ENCODE data around the gene SLC35G6.

Gene SLC35G6

DNA sequence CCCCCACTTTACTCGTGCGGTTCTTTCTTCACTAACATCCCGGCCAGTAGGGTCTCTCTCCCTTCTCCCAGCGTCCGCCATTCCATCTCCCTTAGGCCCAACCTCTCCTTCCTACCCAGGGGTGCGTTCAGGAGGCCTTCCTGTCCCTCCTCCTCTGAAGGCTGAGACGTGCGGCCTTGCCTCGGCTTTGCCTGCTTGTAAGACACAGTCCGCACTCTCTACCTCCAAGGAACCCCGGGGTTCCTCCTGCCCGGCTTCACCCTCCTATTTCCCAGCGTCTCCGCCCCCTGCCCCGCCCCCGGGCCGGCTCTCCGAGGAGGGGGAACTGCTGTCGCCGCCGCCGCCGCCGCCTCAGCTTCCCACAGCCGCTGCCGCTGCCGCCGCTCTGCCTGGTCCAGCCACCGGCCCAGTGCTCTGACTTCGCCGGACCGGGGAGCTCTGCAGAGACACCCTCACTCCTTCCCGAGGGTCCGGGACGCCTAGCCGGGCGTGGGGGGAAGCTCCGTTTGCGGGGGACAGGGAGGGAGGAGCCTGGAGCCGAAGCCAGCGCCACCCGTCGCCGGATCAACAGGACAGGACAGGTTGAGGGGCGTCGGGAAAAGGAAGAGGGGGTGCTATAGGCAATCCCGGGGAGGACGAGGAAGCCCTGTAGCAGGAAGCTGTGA lies 43.2 kb upstream of the SLC35G6 start:
- Histone ChIP-seq H3K4me3 (ENCODE audit: control insufficient read depth in 1 of 7, extremely low read depth in 1 of 7, insufficient read depth in 4 of 7, low read depth in 2 of 7, low read length in 6 of 7) (peak overlapping the region in 6 of 7 experiments; percentile 30 to 95 (median 55)), H3K27me3 (replicated peaks in 2 of 5; ENCODE audit: control insufficient read depth in 4 of 5, insufficient read depth in 5 of 5, low read length in 4 of 5) (peaks cover 0 to 45% (median 15%) of the 10 kb centered on the region in 5 experiments), H3K4me1 (ENCODE audit: control extremely low read depth in 1 of 4, control insufficient read depth in 4 of 4, insufficient read depth in 4 of 4, low read length in 3 of 4) (peaks cover 0 to 59% (median 55%) of the 10 kb centered on the region in 4 experiments), H3K27ac (ENCODE audit: insufficient read depth in 1 of 2, low read depth in 1 of 2, low read length in 2 of 2, poor library complexity in 1 of 2, severe bottlenecking in 2 of 2) (no peak overlapping the region), H3K36me3 (ENCODE audit: control insufficient read depth in 4 of 4, insufficient read depth in 4 of 4, low read length in 3 of 4) (no peaks in the 10 kb centered on the region), H3K9me3 (ENCODE audit: control extremely low read depth in 1 of 5, control insufficient read depth in 4 of 5, insufficient read depth in 2 of 5, low read depth in 1 of 5, low read length in 4 of 5) (no peaks in the 10 kb centered on the region)
- POLR2A ChIA-PET = interaction anchor here (0.7 to 0.8 kb wide), 2 partner anchors 29 to 41 kb away, joined by 3 read pairs; partner anchors contain the start of gene ZBTB4
- WGBS (ENCODE audit: insufficient coverage) = 7% methylated on average over 29 of the region's 48 CpGs
- CTCF ChIA-PET = interaction anchor here (1.0 to 3.9 kb wide), 5 partner anchors 42 to 83 kb away, joined by 3 to 28 read pairs (median 6); partner anchors contain the start of genes POLR2A, TMEM95 and ZBTB4
- DNase-seq = peak in 2 of 3 donors; percentile 43 to 55

DNA sequence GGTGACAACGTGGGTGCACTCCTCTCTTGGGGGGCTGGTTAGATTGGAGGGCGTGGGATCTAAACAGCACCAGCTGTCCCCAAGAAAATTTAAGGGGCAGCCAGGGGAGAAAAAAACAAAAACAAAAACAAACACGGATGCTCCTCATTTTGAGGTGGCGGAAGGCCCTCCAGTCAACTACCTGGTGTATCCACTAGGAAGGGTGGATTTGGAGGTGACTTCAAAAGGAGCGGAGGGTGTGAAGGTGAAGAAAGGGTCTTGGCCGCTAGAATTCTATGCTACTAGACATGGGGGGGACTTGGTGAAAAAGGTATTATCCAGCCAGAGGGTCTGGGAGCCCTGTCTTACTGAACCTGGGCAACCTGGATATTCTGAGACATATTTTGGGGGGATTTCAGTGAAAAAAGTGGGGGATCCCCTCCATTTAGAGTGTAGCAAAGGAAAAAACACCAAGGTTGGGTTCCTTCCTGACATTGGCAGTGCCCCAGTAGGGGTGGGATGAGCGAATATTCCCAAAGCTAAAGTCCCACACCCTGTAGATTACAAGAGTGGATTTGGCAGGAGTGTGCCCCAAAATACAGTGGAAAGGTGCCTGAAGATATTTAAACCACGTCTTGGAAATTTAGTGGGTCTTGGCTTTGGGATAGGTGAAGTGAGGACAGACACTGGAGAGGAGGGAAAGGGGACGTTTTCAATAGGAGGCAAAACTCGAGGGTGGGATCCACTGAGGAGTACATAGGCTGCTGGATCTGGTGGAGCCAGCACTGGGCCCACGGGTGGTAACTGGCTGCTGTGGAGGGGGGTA lies 42.4 kb upstream of the SLC35G6 start:
- ChIA-PET CTCF (interaction anchor here (0.6 to 5.6 kb wide), 7 partner anchors 16 to 122 kb away, joined by 3 to 40 read pairs (median 6); partner anchors contain the start of genes POLR2A, TMEM95 and ZBTB4), POLR2A (interaction anchor here (0.7 to 2.8 kb wide), 3 partner anchors 29 to 45 kb away, joined by 3 to 11 read pairs (median 3); partner anchors contain the start of genes POLR2A and ZBTB4)
- Histone ChIP-seq H3K9me3 (ENCODE audit: control extremely low read depth in 1 of 5, control insufficient read depth in 4 of 5, insufficient read depth in 2 of 5, low read depth in 1 of 5, low read length in 4 of 5) (no peaks in the 10 kb centered on the region), H3K4me1 (ENCODE audit: control extremely low read depth in 1 of 4, control insufficient read depth in 4 of 4, insufficient read depth in 4 of 4, low read length in 3 of 4) (peaks cover 0 to 59% (median 55%) of the 10 kb centered on the region in 4 experiments), H3K4me3 (ENCODE audit: control insufficient read depth in 1 of 7, extremely low read depth in 1 of 7, insufficient read depth in 4 of 7, low read depth in 2 of 7, low read length in 6 of 7) (peak overlapping the region in 5 of 7 experiments; percentile 30 to 95 (median 64)), H3K27ac (ENCODE audit: insufficient read depth in 1 of 2, low read depth in 1 of 2, low read length in 2 of 2, poor library complexity in 1 of 2, severe bottlenecking in 2 of 2) (no peak overlapping the region), H3K36me3 (ENCODE audit: control insufficient read depth in 4 of 4, insufficient read depth in 4 of 4, low read length in 3 of 4) (no peaks in the 10 kb centered on the region), H3K27me3 (replicated peaks in 2 of 5; ENCODE audit: control insufficient read depth in 4 of 5, insufficient read depth in 5 of 5, low read length in 4 of 5) (peaks cover 0 to 50% (median 17%) of the 10 kb centered on the region in 5 experiments)
- 32% methylated on average over 4 of the region's 11 CpGs for WGBS (ENCODE audit: insufficient coverage)
- no peak for DNase-seq

DNA sequence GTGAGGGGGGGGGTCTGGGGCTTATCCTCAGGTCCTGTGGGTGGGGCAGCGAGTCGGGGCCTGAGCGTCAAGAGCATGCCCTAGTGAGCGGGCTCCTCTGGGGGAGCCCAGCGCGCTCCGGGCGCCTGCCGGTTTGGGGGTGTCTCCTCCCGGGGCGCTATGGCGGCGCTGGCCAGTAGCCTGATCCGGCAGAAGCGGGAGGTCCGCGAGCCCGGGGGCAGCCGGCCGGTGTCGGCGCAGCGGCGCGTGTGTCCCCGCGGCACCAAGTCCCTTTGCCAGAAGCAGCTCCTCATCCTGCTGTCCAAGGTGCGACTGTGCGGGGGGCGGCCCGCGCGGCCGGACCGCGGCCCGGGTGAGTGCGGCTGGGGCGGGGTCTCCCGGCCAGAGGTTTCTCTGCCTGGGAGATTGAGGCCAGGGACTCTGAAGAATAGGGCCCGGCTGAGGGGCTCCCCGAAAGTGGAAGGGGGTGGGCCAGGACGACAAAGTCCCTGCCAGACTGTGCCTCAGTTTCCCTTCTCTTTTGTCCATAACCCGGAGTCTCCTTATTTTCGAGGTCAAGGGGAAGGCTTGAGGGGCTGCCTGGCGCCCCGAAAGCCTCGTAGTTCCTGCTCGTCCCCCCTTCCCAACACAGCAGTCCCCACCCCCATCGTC lies 41.7 kb upstream of the SLC35G6 start, which contains the start of gene FGF11:
Gene FGF11, plus strand, starts transcription at position 51 of the 651 bp plus-strand sequence. Its CDS starts 109 bp downstream, at position 160.
- peaks cover 0 to 58% (median 19%) of the 10 kb centered on the region in 5 experiments for H3K27me3 ChIP-seq (replicated peaks in 2 of 5; ENCODE audit: control insufficient read depth in 4 of 5, insufficient read depth in 5 of 5, low read length in 4 of 5)
- POLR2A ChIA-PET = interaction anchor here (2.8 kb wide), 1 partner anchor 45 kb away, joined by 11 read pairs; the partner anchor contains the start of gene POLR2A

DNA sequence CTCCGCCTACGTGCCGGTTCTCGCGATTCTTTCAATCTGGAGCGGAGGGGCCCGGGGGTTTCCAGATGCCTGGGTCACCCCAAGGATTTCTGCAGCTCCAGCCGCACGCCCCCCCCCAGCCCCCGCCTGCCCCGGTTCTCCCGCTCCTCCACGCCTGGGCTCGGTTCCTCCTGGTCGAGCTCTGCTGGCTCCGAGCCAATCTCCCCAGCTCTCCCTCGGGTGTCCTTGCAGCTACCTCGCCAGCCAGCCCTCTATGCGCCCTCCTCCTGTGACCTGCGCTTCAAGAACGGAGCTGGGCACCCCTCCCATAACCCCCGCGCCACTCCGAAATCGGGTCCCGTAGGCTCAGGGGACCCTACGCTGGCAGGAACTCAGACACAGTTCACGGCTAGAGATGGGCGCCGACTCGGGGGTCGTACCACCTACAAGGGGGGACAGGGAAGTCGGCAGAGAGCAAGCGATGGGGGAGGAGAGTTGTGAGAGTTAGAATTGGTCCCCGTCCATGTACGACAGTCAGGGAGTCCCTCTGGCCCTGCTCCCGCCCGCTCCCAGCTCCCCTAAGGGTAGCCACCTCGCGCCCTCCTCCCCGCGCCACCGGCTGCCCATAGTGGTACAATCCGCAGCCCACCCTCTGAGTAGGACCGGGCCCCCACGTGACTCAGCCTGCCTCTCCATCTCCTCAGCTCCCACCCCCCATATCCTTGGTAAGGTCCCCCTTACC lies 41.0 kb upstream of the SLC35G6 start:
- CTCF ChIA-PET = interaction anchor here (0.8 to 5.6 kb wide), 12 partner anchors 10 to 85 kb away, joined by 3 to 40 read pairs (median 3); partner anchors contain the start of gene POLR2A
- H3K4me3 ChIP-seq (ENCODE audit: control insufficient read depth in 1 of 7, extremely low read depth in 1 of 7, insufficient read depth in 4 of 7, low read depth in 2 of 7, low read length in 6 of 7) = peak overlapping the region; percentile 42 to 72 (median 58)
- H3K27ac ChIP-seq (ENCODE audit: insufficient read depth in 1 of 2, low read depth in 1 of 2, low read length in 2 of 2, poor library complexity in 1 of 2, severe bottlenecking in 2 of 2) = no peak overlapping the region
- H3K9me3 ChIP-seq (ENCODE audit: control extremely low read depth in 1 of 5, control insufficient read depth in 4 of 5, insufficient read depth in 2 of 5, low read depth in 1 of 5, low read length in 4 of 5) = no peaks in the 10 kb centered on the region
- DNase-seq = peak in 2 of 3 donors; percentile 48 to 63
- peaks cover 0 to 64% (median 21%) of the 10 kb centered on the region in 5 experiments for H3K27me3 ChIP-seq (replicated peaks in 2 of 5; ENCODE audit: control insufficient read depth in 4 of 5, insufficient read depth in 5 of 5, low read length in 4 of 5)
- POLR2A ChIA-PET = interaction anchor here (0.5 to 2.8 kb wide), 3 partner anchors 44 to 84 kb away, joined by 3 to 11 read pairs (median 3); partner anchors contain the start of gene POLR2A
- under 1% methylated on average over 28 of the region's 46 CpGs for WGBS (ENCODE audit: insufficient coverage)
- peaks cover 3 to 67% (median 62%) of the 10 kb centered on the region in 4 experiments for H3K4me1 ChIP-seq (ENCODE audit: control extremely low read depth in 1 of 4, control insufficient read depth in 4 of 4, insufficient read depth in 4 of 4, low read length in 3 of 4)
- no peaks in the 10 kb centered on the region for H3K36me3 ChIP-seq (ENCODE audit: control insufficient read depth in 4 of 4, insufficient read depth in 4 of 4, low read length in 3 of 4)

More for the DNA sequence above, 41.7 kb upstream of the SLC35G6 start, which contains the start of gene FGF11:
- H3K27ac ChIP-seq (ENCODE audit: insufficient read depth in 1 of 2, low read depth in 1 of 2, low read length in 2 of 2, poor library complexity in 1 of 2, severe bottlenecking in 2 of 2) = no peak within 1 kb of the TSS
- CTCF ChIA-PET = interaction anchor here (0.6 to 5.6 kb wide), 5 partner anchors 15 to 121 kb away, joined by 3 to 40 read pairs (median 4); partner anchors contain the start of gene POLR2A
- no peaks in the 10 kb centered on the region for H3K9me3 ChIP-seq (ENCODE audit: control extremely low read depth in 1 of 5, control insufficient read depth in 4 of 5, insufficient read depth in 2 of 5, low read depth in 1 of 5, low read length in 4 of 5)
- H3K4me1 ChIP-seq (ENCODE audit: control extremely low read depth in 1 of 4, control insufficient read depth in 4 of 4, insufficient read depth in 4 of 4, low read length in 3 of 4) = peaks cover 1 to 60% (median 57%) of the 10 kb centered on the region in 4 experiments
- H3K36me3 ChIP-seq (ENCODE audit: control insufficient read depth in 4 of 4, insufficient read depth in 4 of 4, low read length in 3 of 4) = no peaks in the 10 kb centered on the region
- H3K4me3 ChIP-seq (ENCODE audit: control insufficient read depth in 1 of 7, extremely low read depth in 1 of 7, insufficient read depth in 4 of 7, low read depth in 2 of 7, low read length in 6 of 7) = peak within 1 kb of the TSS; percentile 42 to 95 (median 63)
- 2% methylated on average over 41 of the region's 50 CpGs for WGBS (ENCODE audit: insufficient coverage)
- DNase-seq = no peak

DNA sequence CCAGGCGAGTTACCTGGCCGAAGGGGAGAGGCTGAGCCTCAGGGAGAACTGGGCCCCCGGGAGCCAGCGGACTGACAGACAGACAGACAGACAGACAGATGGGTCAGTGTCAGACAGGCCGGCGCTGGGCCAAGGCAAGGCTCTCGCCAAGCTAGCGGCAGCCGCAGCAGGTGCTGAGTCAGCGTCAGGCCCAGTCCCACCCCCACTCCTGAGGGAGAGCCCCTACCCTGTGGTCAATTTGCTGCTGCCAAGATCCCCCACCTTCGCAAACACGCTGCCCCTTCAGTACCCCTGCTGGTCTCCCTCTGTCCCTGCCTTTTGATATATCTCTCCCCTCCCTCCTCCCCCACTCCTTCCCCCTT lies 40.4 kb upstream of the SLC35G6 start:
- POLR2A ChIA-PET = interaction anchor here (0.5 to 2.8 kb wide), 9 partner anchors 36 to 1885 kb away, joined by 3 to 11 read pairs (median 5); partner anchors contain the start of gene POLR2A
- peak in 2 of 3 donors; percentile 81 to 84 for DNase-seq
- peaks cover 2 to 70% (median 24%) of the 10 kb centered on the region in 5 experiments for H3K27me3 ChIP-seq (replicated peaks in 2 of 5; ENCODE audit: control insufficient read depth in 4 of 5, insufficient read depth in 5 of 5, low read length in 4 of 5)
- H3K36me3 ChIP-seq (ENCODE audit: control insufficient read depth in 4 of 4, insufficient read depth in 4 of 4, low read length in 3 of 4) = no peaks in the 10 kb centered on the region
- H3K4me1 ChIP-seq (ENCODE audit: control extremely low read depth in 1 of 4, control insufficient read depth in 4 of 4, insufficient read depth in 4 of 4, low read length in 3 of 4) = peaks cover 3 to 69% (median 62%) of the 10 kb centered on the region in 4 experiments
- 1% methylated on average over 9 of the region's 12 CpGs for WGBS (ENCODE audit: insufficient coverage)
- no peak overlapping the region for H3K27ac ChIP-seq (ENCODE audit: insufficient read depth in 1 of 2, low read depth in 1 of 2, low read length in 2 of 2, poor library complexity in 1 of 2, severe bottlenecking in 2 of 2)
- no peaks in the 10 kb centered on the region for H3K9me3 ChIP-seq (ENCODE audit: control extremely low read depth in 1 of 5, control insufficient read depth in 4 of 5, insufficient read depth in 2 of 5, low read depth in 1 of 5, low read length in 4 of 5)
- CTCF ChIA-PET = interaction anchor here (0.8 to 5.6 kb wide), 11 partner anchors 10 to 85 kb away, joined by 3 to 40 read pairs (median 3); no protein-coding TSS in a partner anchor
- H3K4me3 ChIP-seq (ENCODE audit: control insufficient read depth in 1 of 7, extremely low read depth in 1 of 7, insufficient read depth in 4 of 7, low read depth in 2 of 7, low read length in 6 of 7) = peak overlapping the region in 5 of 7 experiments; percentile 54 to 72 (median 60)

Data from common myeloid progenitor, CD34-positive (primary cell).